Fibroblast of skin of back (primary cell): ENCODE data around the gene SCAI.
A peak's percentile ranks its signal among the peaks of the same experiment; 100 is the strongest.
"Not testable (repeated sequence)": the region's sequence is repeated elsewhere in the genome, so short reads cannot be mapped to it uniquely, and the experiment has no call there.

Experiments
- DNase-seq: peaks from one replicate; pipeline ENCODE4 v3.0.0-alpha.2; 2013

The SCAI gene

DNA sequence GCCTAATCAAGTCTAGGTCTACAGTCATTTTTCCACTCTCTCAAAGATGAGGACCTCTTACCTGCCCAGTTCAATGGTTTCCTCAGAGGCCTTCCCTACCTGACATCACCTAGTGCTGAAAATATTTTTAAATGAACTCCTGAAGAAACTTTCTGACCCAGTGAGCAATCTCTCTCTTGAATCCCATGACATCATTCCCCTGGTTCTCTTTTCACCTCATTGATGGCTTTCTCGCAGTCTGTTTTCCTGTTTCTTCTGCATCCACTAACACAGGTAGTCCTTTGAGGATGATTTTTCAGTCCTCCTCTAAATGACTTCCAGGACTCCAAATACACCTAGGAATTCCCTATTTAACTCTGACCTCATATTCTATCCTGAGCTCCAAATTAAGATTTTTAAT lies 40.3 kb downstream of the SCAI start:
- DNase-seq: no peak

DNA sequence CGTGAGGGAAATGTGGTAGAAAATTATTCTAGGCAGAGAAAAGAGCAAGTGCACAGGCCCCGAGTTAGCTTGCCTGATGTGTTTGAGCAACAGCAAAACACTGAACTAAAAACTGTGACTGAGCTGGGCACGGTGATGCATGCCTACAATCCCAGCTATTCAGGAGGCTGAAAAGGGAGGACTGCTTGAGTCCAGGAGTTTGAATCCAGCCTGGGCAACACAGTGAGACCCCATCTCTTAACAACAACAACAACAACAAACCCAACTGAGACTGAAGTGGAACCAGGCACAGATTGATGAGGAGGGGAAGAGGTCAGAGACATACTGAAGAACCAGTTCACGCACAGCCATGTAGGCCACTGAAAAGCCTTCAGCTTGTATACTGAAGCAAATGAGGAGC lies 42.5 kb downstream of the SCAI start:
- no peak for DNase-seq

DNA sequence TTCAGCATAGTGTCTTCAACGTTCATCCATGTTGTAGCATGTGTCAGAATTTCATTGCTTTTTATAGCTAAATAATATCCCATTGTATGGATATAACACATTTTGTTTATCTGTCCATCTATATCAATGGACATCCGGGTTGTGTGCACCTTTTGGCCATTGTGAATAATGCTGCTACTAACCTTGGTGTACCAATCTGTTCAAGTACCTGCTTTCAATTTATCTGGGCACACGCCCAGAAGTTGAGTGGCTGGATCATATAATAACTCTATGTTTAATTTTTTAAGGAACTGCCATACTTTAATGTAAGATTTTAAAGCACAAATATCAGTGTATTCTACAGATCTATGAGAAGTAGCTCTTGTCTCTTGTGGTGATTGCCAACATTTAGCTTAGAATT lies 43.5 kb downstream of the SCAI start:
- no peak for DNase-seq

GRCh38 chr9:125095821-125096443 lies 47.4 kb downstream of the SCAI start:
- no peak for DNase-seq

- no peak for DNase-seq
These were observed 52.2 kb downstream of the SCAI start for GRCh38 chr9:125091121-125091520.

DNA sequence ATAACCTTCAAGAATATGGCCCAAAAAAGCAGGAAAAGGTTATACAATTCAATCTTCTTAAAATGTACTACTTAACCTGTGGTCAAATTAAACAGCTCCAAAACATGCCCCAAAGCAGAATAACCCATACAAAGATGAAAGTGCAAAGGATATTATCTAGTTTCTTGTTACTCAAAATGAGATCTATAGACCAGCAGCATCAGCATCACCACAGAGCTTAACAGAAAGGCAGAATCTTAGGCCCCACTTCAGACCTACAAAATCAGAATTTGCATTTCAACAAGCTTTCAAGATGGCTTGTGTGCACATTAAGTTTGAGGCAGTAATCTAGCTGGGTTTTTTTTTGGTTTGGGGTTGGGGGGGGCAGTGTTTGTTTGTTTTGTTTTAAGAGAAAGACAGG lies 54.0 kb downstream of the SCAI start:
- DNase-seq: no peak

DNA sequence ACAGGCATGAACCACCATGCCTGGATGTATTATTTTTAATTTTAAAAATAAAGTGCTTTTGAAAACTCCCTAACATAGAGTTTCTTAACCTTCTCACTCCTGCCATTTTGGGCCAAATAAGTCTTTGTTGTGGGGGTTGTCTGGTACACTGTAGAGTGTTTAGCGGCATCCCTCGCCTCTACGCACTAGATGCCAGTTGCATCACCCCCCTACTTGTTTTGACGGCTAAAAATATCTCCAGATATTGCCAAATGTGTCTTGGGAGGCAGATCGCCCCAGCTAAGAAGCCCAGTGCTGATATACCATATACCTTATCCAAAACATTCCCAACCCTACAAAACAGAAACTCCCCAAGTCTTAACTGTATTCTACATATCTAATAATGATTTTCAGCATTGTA lies 54.6 kb downstream of the SCAI start:
- DNase-seq: no peak

GRCh38 chr9:125085703-125086477 lies 57.4 kb downstream of the SCAI start:
- no peak for DNase-seq

DNA sequence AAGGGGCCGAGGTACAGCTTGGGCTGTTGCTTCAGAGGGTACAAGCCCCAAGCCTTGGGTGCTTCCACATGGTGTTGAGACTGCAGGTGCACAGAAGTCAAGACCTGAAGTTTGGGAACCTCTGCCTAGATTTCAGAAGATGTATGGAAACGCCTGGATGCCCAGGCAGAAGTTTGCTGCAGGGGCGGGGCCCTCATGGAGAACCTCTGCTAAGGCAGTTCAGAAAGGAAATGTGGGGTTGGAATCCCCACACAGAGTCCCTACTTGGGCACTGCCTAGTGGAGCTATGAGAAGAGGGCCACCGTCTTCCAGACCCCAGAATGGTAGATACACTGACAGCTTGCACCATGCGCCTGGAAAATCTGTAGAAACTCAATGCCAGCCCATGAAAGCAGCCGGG lies 61.1 kb downstream of the SCAI start:
- DNase-seq: not testable (repeated sequence)

DNA sequence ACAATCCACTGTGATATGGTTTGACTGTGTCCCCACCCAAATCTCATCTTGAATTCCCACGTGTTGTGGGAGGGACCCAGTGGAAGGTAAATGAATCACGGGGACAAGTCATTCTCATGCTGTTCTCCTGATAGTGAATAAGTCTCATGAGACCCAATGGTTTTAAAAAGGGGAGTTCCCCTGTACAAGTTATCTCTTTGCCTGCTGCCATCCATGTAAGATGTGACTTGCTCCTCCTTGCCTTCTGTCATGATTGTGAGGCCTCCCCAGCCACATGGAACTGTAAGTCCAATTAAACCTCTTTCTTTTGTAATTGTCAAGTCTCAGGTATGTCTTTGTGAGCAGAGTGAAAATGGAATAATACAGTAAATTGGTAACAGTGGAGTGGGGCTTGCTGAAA lies 62.5 kb downstream of the SCAI start:
- DNase-seq: not testable (repeated sequence)

GRCh38 chr9:125079931-125080330 lies 63.4 kb downstream of the SCAI start:
- DNase-seq: no peak

- DNase-seq: no peak
These were observed 67.3 kb downstream of the SCAI start for GRCh38 chr9:125075997-125076396.

DNA sequence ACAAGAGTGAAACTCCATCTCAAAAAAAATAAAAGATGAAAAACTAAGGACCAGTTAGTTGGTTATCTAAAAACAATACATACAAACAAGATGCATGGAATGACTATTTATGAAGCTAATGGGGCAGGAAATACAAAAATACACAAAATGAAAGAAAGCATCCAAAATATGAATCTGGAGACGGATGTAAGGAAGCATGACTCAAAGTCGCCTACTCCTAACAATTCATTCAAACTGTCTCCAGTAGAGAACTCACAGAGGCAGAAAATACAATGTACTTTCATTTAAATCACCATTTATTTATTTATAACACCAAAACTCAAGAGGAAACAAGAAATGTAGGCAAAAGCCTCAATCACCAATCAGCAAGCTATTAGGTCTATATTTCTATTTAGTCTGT lies 68.4 kb downstream of the SCAI start:
- DNase-seq: peak; percentile 17

- peak; percentile 6 for DNase-seq
These were observed 76.3 kb downstream of the SCAI start for GRCh38 chr9:125066839-125067619.

- DNase-seq: no peak
These were observed 81.9 kb downstream of the SCAI start for GRCh38 chr9:125061391-125061790.

DNA sequence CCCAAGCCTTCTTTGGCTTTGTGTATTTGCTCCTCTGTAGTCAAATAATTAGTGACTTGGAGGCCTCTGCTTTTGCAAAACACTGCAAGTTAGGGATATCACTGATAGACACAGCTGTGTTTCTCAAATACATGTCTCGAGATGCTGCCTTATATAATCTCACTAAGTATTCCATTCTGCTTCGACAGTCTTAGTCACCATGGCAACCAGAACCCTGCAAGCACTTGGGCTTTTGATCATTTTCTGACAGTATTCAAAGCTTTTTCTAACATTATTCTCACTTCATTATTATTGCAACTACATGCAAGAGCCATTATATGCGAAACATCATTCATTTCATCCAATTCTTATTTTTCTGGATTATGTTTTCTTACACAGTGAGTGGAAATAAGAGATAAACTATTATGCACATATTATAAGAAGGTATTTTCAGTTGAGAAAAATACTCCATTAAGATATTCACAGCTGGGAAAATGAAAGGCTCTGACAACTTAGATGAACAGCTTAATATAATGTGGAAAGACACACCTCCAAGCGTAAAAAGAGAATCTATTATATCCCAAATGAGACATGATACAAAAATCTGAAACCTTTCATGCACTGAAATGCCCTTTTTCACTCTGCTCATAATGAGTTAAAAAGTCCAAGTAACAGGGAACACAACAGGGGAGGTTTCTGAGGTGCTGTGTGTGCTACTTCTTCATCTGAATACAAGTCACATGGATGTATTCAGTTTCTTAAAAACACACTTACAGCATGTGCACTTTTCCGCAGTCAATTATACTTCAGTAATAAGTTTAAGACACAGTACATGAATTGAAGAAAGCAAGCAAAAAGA lies 93.9 kb downstream of the SCAI start:
- no peak for DNase-seq

GRCh38 chr9:125043631-125044030 lies 99.7 kb downstream of the SCAI start:
- DNase-seq: no peak

DNA sequence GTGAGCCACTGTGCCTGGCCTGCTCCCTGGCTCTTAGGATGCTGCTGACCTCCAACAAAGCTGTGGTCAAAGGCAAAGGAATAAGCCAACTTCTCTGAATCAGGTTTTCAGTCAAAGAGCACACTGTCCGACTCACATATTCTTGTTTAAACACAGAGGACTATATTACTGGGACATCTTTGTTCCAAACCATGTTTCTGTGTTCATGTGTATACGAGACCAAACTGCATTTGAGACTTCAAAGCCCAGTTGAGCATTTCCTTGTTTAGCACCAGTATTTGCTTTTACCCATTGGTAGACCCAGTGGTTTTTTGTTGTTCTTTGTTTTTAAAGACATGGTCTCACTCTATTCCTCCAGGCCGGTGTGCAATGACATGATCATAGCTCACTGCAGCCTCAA lies 100.2 kb downstream of the SCAI start:
- no peak for DNase-seq

DNA sequence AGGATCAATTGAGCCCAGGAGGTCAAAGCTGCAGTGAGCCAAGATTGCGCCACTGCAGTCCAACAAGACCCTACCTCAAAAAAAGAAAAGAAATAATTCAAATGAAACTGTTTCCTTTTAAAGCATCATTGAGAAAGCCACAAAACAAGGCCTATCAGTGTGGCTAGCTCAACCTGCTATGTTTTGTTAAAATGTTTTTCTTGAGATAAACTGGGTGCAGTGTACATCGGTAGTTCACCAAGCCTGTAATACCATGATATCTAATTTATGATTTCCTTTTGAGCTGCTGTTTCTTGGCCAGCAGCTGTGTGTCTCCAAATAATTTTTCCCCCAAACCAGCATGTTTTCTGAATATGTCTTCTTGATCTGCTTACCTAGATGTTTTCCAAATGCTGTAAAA lies 105.2 kb downstream of the SCAI start:
- no peak for DNase-seq

DNA sequence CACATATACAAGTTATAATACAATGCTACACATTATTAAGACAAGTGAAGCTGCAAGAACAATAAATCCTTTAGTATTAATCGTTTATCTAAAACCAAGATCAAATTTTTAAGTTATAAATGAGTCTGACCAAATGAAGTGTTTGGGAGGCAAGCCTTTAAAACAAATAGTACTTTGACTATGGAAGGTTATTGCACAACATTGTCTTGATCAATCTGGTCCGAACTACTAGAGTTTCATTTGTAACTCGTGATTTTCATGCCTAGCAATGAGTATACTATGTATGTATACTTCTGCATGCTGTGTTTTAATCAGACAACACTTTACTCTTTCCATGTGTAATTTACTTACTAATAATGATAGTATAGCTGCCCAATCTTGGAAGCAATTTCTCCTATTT lies 115.3 kb downstream of the SCAI start:
- no peak for DNase-seq

- no peak for DNase-seq
These were observed 118.4 kb downstream of the SCAI start for GRCh38 chr9:125024917-125025316.

GRCh38 chr9:125021069-125021468 lies 122.3 kb downstream of the SCAI start:
- DNase-seq: no peak

DNA sequence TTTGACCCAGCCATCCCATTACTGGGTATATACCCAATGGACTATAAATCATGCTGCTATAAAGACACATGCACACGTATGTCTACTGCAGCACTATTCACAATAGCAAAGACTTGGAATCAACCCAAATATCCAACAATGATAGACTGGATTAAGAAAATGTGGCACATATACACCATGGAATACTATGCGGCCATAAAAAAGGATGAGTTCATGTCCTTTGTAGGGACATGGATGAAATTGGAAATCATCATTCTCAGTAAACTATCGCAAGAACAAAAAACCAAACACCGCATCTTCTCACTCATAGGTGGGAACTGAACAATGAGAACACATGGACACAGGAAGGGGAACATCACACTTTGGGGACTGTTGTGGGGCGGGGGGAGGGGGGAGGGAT lies 127.7 kb downstream of the SCAI start:
- not testable (repeated sequence) for DNase-seq
